Measurements from ENCODE around the gene QSOX2.

Gene QSOX2

GRCh38 chr9:136235171-136235570 is 10.4 kb downstream of the QSOX2 start:
- CTCF ChIA-PET = interaction anchor here (1.1 kb wide), 1 partner anchor 8 kb away, joined by 4 read pairs; no protein-coding TSS in a partner anchor
- H3K9me3 Mint-ChIP-seq = no peaks in the 10 kb centered on the region
- no peak overlapping the region for H3K4me3 Mint-ChIP-seq
- no peak overlapping the region for H3K27ac Mint-ChIP-seq
- H3K36me3 Mint-ChIP-seq = peaks cover 5% of the 10 kb centered on the region
- H3K27me3 Mint-ChIP-seq = no peaks in the 10 kb centered on the region
- H3K4me1 Mint-ChIP-seq = peaks cover 29% of the 10 kb centered on the region
- no peak for DNase-seq

GRCh38 chr9:136234597-136234996 is 11.0 kb downstream of the QSOX2 start:
- Mint-ChIP-seq H3K27ac (no peak overlapping the region), H3K27me3 (no peaks in the 10 kb centered on the region), H3K4me1 (peaks cover 29% of the 10 kb centered on the region), H3K4me3 (no peak overlapping the region), H3K36me3 (peaks cover 5% of the 10 kb centered on the region), H3K9me3 (no peaks in the 10 kb centered on the region)
- DNase-seq = no peak
- CTCF ChIA-PET = interaction anchor here (1.1 kb wide), 1 partner anchor 9 kb away, joined by 4 read pairs; no protein-coding TSS in a partner anchor

- DNase-seq = no peak
- peaks cover 29% of the 10 kb centered on the region for H3K4me1 Mint-ChIP-seq
- no peaks in the 10 kb centered on the region for H3K9me3 Mint-ChIP-seq
- no peaks in the 10 kb centered on the region for H3K27me3 Mint-ChIP-seq
- peak overlapping the region; percentile 59 for H3K27ac Mint-ChIP-seq
- H3K36me3 Mint-ChIP-seq = peaks cover 5% of the 10 kb centered on the region
- CTCF ChIA-PET = interaction anchor here (1.1 to 1.4 kb wide), 2 partner anchors 9 to 34 kb away, joined by 3 to 4 read pairs; no protein-coding TSS in a partner anchor
- no peak overlapping the region for H3K4me3 Mint-ChIP-seq
These were observed 11.7 kb downstream of the QSOX2 start for GRCh38 chr9:136233868-136234267.

GRCh38 chr9:136233411-136233810 is 12.2 kb downstream of the QSOX2 start:
- CTCF ChIA-PET = interaction anchor here (1.4 kb wide), 1 partner anchor 34 kb away, joined by 3 read pairs; no protein-coding TSS in a partner anchor
- H3K36me3 Mint-ChIP-seq = peaks cover 5% of the 10 kb centered on the region
- no peaks in the 10 kb centered on the region for H3K27me3 Mint-ChIP-seq
- peaks cover 29% of the 10 kb centered on the region for H3K4me1 Mint-ChIP-seq
- no peak overlapping the region for H3K4me3 Mint-ChIP-seq
- no peak for DNase-seq
- H3K27ac Mint-ChIP-seq = peak overlapping the region; percentile 59
- no peaks in the 10 kb centered on the region for H3K9me3 Mint-ChIP-seq

- CTCF ChIA-PET = interaction anchor here (1.4 kb wide), 1 partner anchor 35 kb away, joined by 3 read pairs; no protein-coding TSS in a partner anchor
- no peak for DNase-seq
- peak overlapping the region; percentile 59 for H3K27ac Mint-ChIP-seq
These were observed 12.6 kb downstream of the QSOX2 start for GRCh38 chr9:136232969-136233368.

GRCh38 chr9:136231478-136232297 is 13.9 kb downstream of the QSOX2 start:
- CTCF ChIA-PET = no interaction called here

More at GRCh38 chr9:136232969-136233368, 12.6 kb downstream of the QSOX2 start:
- Mint-ChIP-seq H3K27me3 (no peaks in the 10 kb centered on the region), H3K4me1 (peaks cover 29% of the 10 kb centered on the region), H3K36me3 (peaks cover 5% of the 10 kb centered on the region), H3K9me3 (no peaks in the 10 kb centered on the region), H3K4me3 (no peak overlapping the region)

GRCh38 chr9:136230773-136231172 is 14.8 kb downstream of the QSOX2 start:
- Mint-ChIP-seq H3K27ac (peak overlapping the region; percentile 38), H3K4me1 (peaks cover 29% of the 10 kb centered on the region), H3K27me3 (no peaks in the 10 kb centered on the region), H3K4me3 (no peak overlapping the region), H3K9me3 (no peaks in the 10 kb centered on the region), H3K36me3 (peaks cover 5% of the 10 kb centered on the region)
- no peak for DNase-seq
- CTCF ChIA-PET = no interaction called here

More at GRCh38 chr9:136231478-136232297, 13.9 kb downstream of the QSOX2 start:
- Mint-ChIP-seq H3K27ac (peak overlapping the region; percentile 86), H3K27me3 (no peaks in the 10 kb centered on the region), H3K9me3 (no peaks in the 10 kb centered on the region), H3K4me1 (peaks cover 29% of the 10 kb centered on the region), H3K36me3 (peaks cover 5% of the 10 kb centered on the region), H3K4me3 (peak overlapping the region; percentile 53)
- peak; percentile 55 for DNase-seq

GRCh38 chr9:136230365-136230764 is 15.2 kb downstream of the QSOX2 start:
- H3K27ac Mint-ChIP-seq = no peak overlapping the region
- CTCF ChIA-PET = no interaction called here
- peaks cover 5% of the 10 kb centered on the region for H3K36me3 Mint-ChIP-seq
- H3K4me3 Mint-ChIP-seq = no peak overlapping the region
- peaks cover 29% of the 10 kb centered on the region for H3K4me1 Mint-ChIP-seq
- H3K27me3 Mint-ChIP-seq = no peaks in the 10 kb centered on the region
- DNase-seq = no peak
- no peaks in the 10 kb centered on the region for H3K9me3 Mint-ChIP-seq

- H3K4me3 Mint-ChIP-seq = no peak overlapping the region
- H3K4me1 Mint-ChIP-seq = peaks cover 31% of the 10 kb centered on the region
- peaks cover 4% of the 10 kb centered on the region for H3K36me3 Mint-ChIP-seq
- H3K27me3 Mint-ChIP-seq = no peaks in the 10 kb centered on the region
- CTCF ChIA-PET = no interaction called here
- peak overlapping the region; percentile 24 for H3K27ac Mint-ChIP-seq
- DNase-seq = no peak
- no peaks in the 10 kb centered on the region for H3K9me3 Mint-ChIP-seq
These were observed 16.2 kb downstream of the QSOX2 start for GRCh38 chr9:136229096-136230065.

- DNase-seq = no peak
- H3K36me3 Mint-ChIP-seq = peaks cover 8% of the 10 kb centered on the region
- CTCF ChIA-PET = interaction anchor here (0.7 to 1.8 kb wide), 2 partner anchors 10 to 15 kb away, joined by 3 to 5 read pairs; no protein-coding TSS in a partner anchor
These were observed 17.3 kb downstream of the QSOX2 start for GRCh38 chr9:136228107-136228875.

GRCh38 chr9:136226680-136227407 is 18.8 kb downstream of the QSOX2 start:
- Mint-ChIP-seq H3K4me3 (no peak overlapping the region), H3K27ac (no peak overlapping the region), H3K4me1 (peaks cover 10% of the 10 kb centered on the region), H3K9me3 (no peaks in the 10 kb centered on the region), H3K27me3 (no peaks in the 10 kb centered on the region), H3K36me3 (peaks cover 10% of the 10 kb centered on the region)
- DNase-seq = no peak
- CTCF ChIA-PET = interaction anchor here (1.2 to 1.9 kb wide), 5 partner anchors 9 to 58 kb away, joined by 3 to 8 read pairs (median 3); no protein-coding TSS in a partner anchor

More at GRCh38 chr9:136228107-136228875, 17.3 kb downstream of the QSOX2 start:
- no peak overlapping the region for H3K4me3 Mint-ChIP-seq
- no peak overlapping the region for H3K27ac Mint-ChIP-seq
- peaks cover 23% of the 10 kb centered on the region for H3K4me1 Mint-ChIP-seq
- no peaks in the 10 kb centered on the region for H3K27me3 Mint-ChIP-seq
- no peaks in the 10 kb centered on the region for H3K9me3 Mint-ChIP-seq

GRCh38 chr9:136225748-136226679 is 19.6 kb downstream of the QSOX2 start:
- CTCF ChIA-PET = interaction anchor here (1.2 to 1.9 kb wide), 5 partner anchors 8 to 57 kb away, joined by 3 to 8 read pairs (median 3); no protein-coding TSS in a partner anchor
- Mint-ChIP-seq H3K4me3 (no peak overlapping the region), H3K9me3 (no peaks in the 10 kb centered on the region), H3K36me3 (peaks cover 10% of the 10 kb centered on the region), H3K4me1 (peaks cover 4% of the 10 kb centered on the region), H3K27ac (peak overlapping the region; percentile 69), H3K27me3 (no peaks in the 10 kb centered on the region)
- DNase-seq = peak; percentile 81
